GM21423 (cell line): Measurements from ENCODE around the gene GRIPAP1.
"Not testable (repeated sequence)": the region's sequence is repeated elsewhere in the genome, so short reads cannot be mapped to it uniquely, and the experiment has no call there.

Experiments
- ATAC-seq: cut with Tn5 transposase; IDR thresholded peaks from one replicate; pipeline ENCODE4 v1.9.1; 2021; ENCODE audit warnings: mild to moderate bottlenecking, moderate library complexity; ENCODE audit not compliant: unreplicated experiment

Gene GRIPAP1

GRCh38 chrX:48997455-48997854 lies 4.6 kb downstream of the GRIPAP1 start:
- no peak for ATAC-seq

- ATAC-seq, result no peak
Measured at GRCh38 chrX:48996969-48997368, 5.1 kb downstream of the GRIPAP1 start.

GRCh38 chrX:48992341-48992740 lies 9.7 kb downstream of the GRIPAP1 start:
- no peak for ATAC-seq

GRCh38 chrX:48989483-48989882 lies 12.6 kb downstream of the GRIPAP1 start:
- no peak for ATAC-seq

- ATAC-seq, result no peak
Measured at GRCh38 chrX:48983896-48984295, 18.2 kb downstream of the GRIPAP1 start.

GRCh38 chrX:48983081-48983480 lies 19.0 kb downstream of the GRIPAP1 start:
- ATAC-seq, result no peak

- no peak for ATAC-seq
Measured at GRCh38 chrX:48981178-48981577, 20.9 kb downstream of the GRIPAP1 start.

- ATAC-seq, result not testable (repeated sequence)
Measured at GRCh38 chrX:48980341-48980740, 21.7 kb downstream of the GRIPAP1 start.

- no peak for ATAC-seq
Measured at GRCh38 chrX:48978226-48978625, 23.8 kb downstream of the GRIPAP1 start.

GRCh38 chrX:48976086-48976485 lies 26.0 kb downstream of the GRIPAP1 start:
- ATAC-seq, result no peak

- ATAC-seq, result no peak
Measured at GRCh38 chrX:48975541-48975940, 26.5 kb downstream of the GRIPAP1 start.

GRCh38 chrX:48975041-48975440 lies 27.0 kb downstream of the GRIPAP1 start:
- no peak for ATAC-seq

GRCh38 chrX:48974574-48974973 lies 27.5 kb downstream of the GRIPAP1 start:
- no peak for ATAC-seq

- ATAC-seq, result no peak
Measured at GRCh38 chrX:48974033-48974432, 28.0 kb downstream of the GRIPAP1 start.

- ATAC-seq, result no peak
Measured at GRCh38 chrX:48972220-48973164, 29.6 kb downstream of the GRIPAP1 start.

GRCh38 chrX:48971249-48972219 lies 30.5 kb downstream of the GRIPAP1 start, which contains the start of gene KCND1:
Gene KCND1, minus strand, starts transcription at chrX:48971844. Its CDS starts 1,573 bp downstream, at chrX:48970271.
- ATAC-seq, result no peak

- no peak for ATAC-seq
Measured at GRCh38 chrX:48969471-48969870, 32.6 kb downstream of the GRIPAP1 start.

- ATAC-seq, result no peak
Measured at GRCh38 chrX:48968377-48968776, 33.7 kb downstream of the GRIPAP1 start.

GRCh38 chrX:48966796-48967579 lies 35.1 kb downstream of the GRIPAP1 start:
- no peak for ATAC-seq

GRCh38 chrX:48965959-48966358 lies 36.1 kb downstream of the GRIPAP1 start:
- no peak for ATAC-seq
